Right atrium auricular region (tissue), 2 donors: ENCODE measurements around the gene ZNF276. TPM values are rescaled to one million over a fixed set of nuclear protein-coding genes. Genes with fewer than 3 reads are reported as not detected.

ENCODE experiments used
- DNase-seq: peaks from one replicate; pipeline ENCODE4 v3.0.0-alpha.2; 2019; ENCODE audit warnings: low spot score
- H3K27ac ChIP-seq, 2 donors: fragments of 200-600 bp; sonication (generic); 1 replicate in 1 of 2; 2 replicates in 1 of 2; pipeline ENCODE4 v1.5.1; 2016 to 2019
- H3K27me3 ChIP-seq, 2 donors: fragments of 200-600 bp; sonication (generic); one replicate each; pipeline versions ENCODE4 v1.5.1 to v1.6.0; 2017 to 2019
- H3K36me3 ChIP-seq: fragments of 200-600 bp; sonication (generic); one replicate; pipeline ENCODE4 v1.5.1; 2016
- H3K4me1 ChIP-seq, 2 donors: fragments of 200-600 bp; sonication (generic); one replicate each; pipeline versions ENCODE4 v1.5.1 to v1.6.0; 2017 to 2019
- H3K4me3 ChIP-seq, 2 donors: fragments of 200-600 bp; sonication (generic); 1 replicate in 1 of 2; 2 replicates in 1 of 2; pipeline ENCODE4 v1.5.1; 2017 to 2019; ENCODE audit warnings: mild to moderate bottlenecking in 1 of 2, moderate library complexity in 1 of 2
- H3K9me3 ChIP-seq, 2 donors: fragments of 200-600 bp; sonication (generic); one replicate each; pipeline ENCODE4 v1.5.1; 2019
- CTCF ChIP-seq, 2 donors: fragments of 200-600 bp; sonication (generic); IDR thresholded peaks; one replicate each; pipeline ENCODE4 v1.5.1; 2019; ENCODE audit warnings: antibody characterized with exemption in 2 of 2
- total RNA-seq, 2 donors: library from RNA; depleted of rRNA; stranded (reverse); fragments of >200 nt; gene quantifications; one replicate each; pipeline ENCODE4 v1.1.0, GENCODE V29; 2016

ZNF276 gene
- total RNA-seq, 2 donors from 2014 or later: 10.0 to 11.1 TPM

- no peak overlapping the region for H3K4me3 ChIP-seq
- H3K27me3 ChIP-seq: no peaks in the 10 kb centered on the region
- H3K9me3 ChIP-seq: no peaks in the 10 kb centered on the region
- H3K4me1 ChIP-seq: no peaks in the 10 kb centered on the region
- H3K27ac ChIP-seq: no peak overlapping the region
- H3K36me3 ChIP-seq: peaks cover 33% of the 10 kb centered on the region
- no peak for TF ChIP-seq CTCF (IDR thresholded peaks at IDR 0.05)
- DNase-seq: no peak
These were observed 21.6 kb downstream of the ZNF276 start for GRCh38 chr16:89742948-89743347.

- no peak overlapping the region for H3K4me3 ChIP-seq
- H3K4me1 ChIP-seq: no peaks in the 10 kb centered on the region
- no peaks in the 10 kb centered on the region for H3K9me3 ChIP-seq
- no peak overlapping the region for H3K27ac ChIP-seq
- H3K27me3 ChIP-seq: no peaks in the 10 kb centered on the region
- no peak for TF ChIP-seq CTCF (IDR thresholded peaks at IDR 0.05)
- DNase-seq: no peak
- peaks cover 15% of the 10 kb centered on the region for H3K36me3 ChIP-seq
These were observed 23.5 kb downstream of the ZNF276 start for GRCh38 chr16:89744813-89745212.

GRCh38 chr16:89746043-89746442 is 24.7 kb downstream of the ZNF276 start:
- peaks cover 2% of the 10 kb centered on the region for H3K36me3 ChIP-seq
- no peak overlapping the region for H3K27ac ChIP-seq
- H3K9me3 ChIP-seq: no peaks in the 10 kb centered on the region
- no peak overlapping the region for H3K4me3 ChIP-seq
- no peak for DNase-seq
- no peak for TF ChIP-seq CTCF (IDR thresholded peaks at IDR 0.05)
- H3K4me1 ChIP-seq: no peaks in the 10 kb centered on the region
- no peaks in the 10 kb centered on the region for H3K27me3 ChIP-seq

GRCh38 chr16:89748076-89748475 is 26.7 kb downstream of the ZNF276 start:
- Histone ChIP-seq H3K9me3 (no peaks in the 10 kb centered on the region), H3K27ac (no peak overlapping the region), H3K36me3 (no peaks in the 10 kb centered on the region), H3K4me3 (no peak overlapping the region), H3K27me3 (no peaks in the 10 kb centered on the region), H3K4me1 (no peaks in the 10 kb centered on the region)
- no peak for DNase-seq
- no peak for TF ChIP-seq CTCF (IDR thresholded peaks at IDR 0.05)

- Histone ChIP-seq H3K9me3 (no peaks in the 10 kb centered on the region), H3K27ac (no peak overlapping the region), H3K4me1 (no peaks in the 10 kb centered on the region), H3K4me3 (no peak overlapping the region), H3K36me3 (no peaks in the 10 kb centered on the region), H3K27me3 (no peaks in the 10 kb centered on the region)
- no peak for DNase-seq
- TF ChIP-seq CTCF (IDR thresholded peaks at IDR 0.05): no peak
These were observed 27.6 kb downstream of the ZNF276 start for GRCh38 chr16:89748921-89749320.

- no peak for DNase-seq
- Histone ChIP-seq H3K27me3 (no peaks in the 10 kb centered on the region), H3K4me1 (no peaks in the 10 kb centered on the region), H3K27ac (no peak overlapping the region), H3K4me3 (no peak overlapping the region), H3K36me3 (no peaks in the 10 kb centered on the region), H3K9me3 (no peaks in the 10 kb centered on the region)
- TF ChIP-seq CTCF (IDR thresholded peaks at IDR 0.05): no peak
These were observed 28.3 kb downstream of the ZNF276 start for GRCh38 chr16:89749637-89750036.
